ENCODE measurements around the gene MLLT10.

DNA sequence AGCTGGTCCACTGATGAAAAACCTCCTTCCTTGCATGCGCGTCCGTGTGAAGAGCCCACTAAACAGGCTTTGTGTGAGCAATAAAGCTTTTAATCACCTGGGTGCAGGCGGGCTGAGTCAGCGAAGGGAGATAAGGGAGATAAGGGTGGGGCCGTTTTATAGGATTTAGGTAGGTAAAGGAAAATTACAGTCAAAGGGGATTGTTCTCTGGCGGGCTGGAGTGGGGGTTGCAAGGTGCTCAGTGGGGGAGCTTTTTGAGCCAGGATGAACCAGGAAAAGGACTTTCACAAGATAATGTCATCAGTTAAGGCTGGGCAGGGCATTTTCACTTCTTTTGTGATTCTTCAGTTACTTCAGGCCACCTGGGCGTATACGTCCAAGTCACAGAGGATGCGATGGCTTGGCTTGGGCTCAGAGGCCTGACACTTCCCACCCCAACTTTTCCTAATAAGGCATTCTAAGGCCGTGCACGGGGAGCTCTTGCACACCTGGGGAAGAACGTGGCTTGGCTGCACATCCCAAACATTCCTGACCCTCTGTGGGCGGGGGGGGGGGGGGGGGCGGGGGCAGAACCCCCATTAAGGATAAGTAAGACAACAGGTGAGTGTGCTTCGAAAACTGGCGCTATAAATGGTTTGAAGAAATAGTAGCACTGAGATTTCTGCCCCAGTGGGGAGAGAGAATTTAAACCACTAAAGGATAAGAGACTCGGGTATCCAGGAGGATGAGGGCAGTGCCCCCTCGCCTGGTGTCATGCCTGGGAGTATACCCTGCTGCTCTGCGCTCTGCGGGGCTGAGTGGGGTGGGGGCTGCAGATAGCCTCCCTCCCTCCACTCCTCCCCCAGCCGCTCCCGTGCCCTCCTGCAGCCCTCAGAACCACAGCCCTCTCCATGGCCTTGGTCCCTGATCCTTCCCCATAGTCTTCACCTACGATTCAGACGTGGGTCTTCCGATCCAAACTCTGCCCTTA is 217.6 kb downstream of the MLLT10 start:
- TF ChIP-seq NR2C2 (CRISPR knock-in tag; IDR thresholded peaks at IDR 0.05) (no peak), NR2C2 (tag; IDR thresholded peaks at IDR 0.05) (no peak), GABPB1 (CRISPR knock-in tag; IDR thresholded peaks at IDR 0.05) (no peak), ZFX (CRISPR knock-in tag; IDR thresholded peaks at IDR 0.05) (no peak), MED1 (CRISPR knock-in tag; IDR thresholded peaks at IDR 0.05; ENCODE audit: borderline replicate concordance) (no peak), NCOA4 (IDR thresholded peaks at IDR 0.05; ENCODE audit: partially characterized antibody) (no peak), ELF4 (CRISPR knock-in tag; IDR thresholded peaks at IDR 0.05) (no peak), CBX1 (IDR thresholded peaks at IDR 0.05; ENCODE audit: low read depth) (no peak), ZNF124 (CRISPR knock-in tag; IDR thresholded peaks at IDR 0.05) (no peak), TFAM (CRISPR knock-in tag; conservative IDR thresholded peaks at IDR 0.05) (no peak), NFIC (IDR thresholded peaks at IDR 0.05) (no peak), BACH1 (tag; IDR thresholded peaks at IDR 0.05) (no peak), DIDO1 (tag; IDR thresholded peaks at IDR 0.05; ENCODE audit: low read depth) (no peak)
- TF ChIP-seq, protein P1, sequence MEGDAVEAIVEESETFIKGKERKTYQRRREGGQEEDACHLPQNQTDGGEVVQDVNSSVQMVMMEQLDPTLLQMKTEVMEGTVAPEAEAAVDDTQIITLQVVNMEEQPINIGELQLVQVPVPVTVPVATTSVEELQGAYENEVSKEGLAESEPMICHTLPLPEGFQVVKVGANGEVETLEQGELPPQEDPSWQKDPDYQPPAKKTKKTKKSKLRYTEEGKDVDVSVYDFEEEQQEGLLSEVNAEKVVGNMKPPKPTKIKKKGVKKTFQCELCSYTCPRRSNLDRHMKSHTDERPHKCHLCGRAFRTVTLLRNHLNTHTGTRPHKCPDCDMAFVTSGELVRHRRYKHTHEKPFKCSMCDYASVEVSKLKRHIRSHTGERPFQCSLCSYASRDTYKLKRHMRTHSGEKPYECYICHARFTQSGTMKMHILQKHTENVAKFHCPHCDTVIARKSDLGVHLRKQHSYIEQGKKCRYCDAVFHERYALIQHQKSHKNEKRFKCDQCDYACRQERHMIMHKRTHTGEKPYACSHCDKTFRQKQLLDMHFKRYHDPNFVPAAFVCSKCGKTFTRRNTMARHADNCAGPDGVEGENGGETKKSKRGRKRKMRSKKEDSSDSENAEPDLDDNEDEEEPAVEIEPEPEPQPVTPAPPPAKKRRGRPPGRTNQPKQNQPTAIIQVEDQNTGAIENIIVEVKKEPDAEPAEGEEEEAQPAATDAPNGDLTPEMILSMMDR (IDR thresholded peaks at IDR 0.05 in 2 of 3, conservative IDR thresholded peaks at IDR 0.05 in 1 of 3; ENCODE audit: insufficient read depth in 2 of 3, low read depth in 1 of 3, low read length in 3 of 3), result no peak
- TF ChIP-seq, protein P2, sequence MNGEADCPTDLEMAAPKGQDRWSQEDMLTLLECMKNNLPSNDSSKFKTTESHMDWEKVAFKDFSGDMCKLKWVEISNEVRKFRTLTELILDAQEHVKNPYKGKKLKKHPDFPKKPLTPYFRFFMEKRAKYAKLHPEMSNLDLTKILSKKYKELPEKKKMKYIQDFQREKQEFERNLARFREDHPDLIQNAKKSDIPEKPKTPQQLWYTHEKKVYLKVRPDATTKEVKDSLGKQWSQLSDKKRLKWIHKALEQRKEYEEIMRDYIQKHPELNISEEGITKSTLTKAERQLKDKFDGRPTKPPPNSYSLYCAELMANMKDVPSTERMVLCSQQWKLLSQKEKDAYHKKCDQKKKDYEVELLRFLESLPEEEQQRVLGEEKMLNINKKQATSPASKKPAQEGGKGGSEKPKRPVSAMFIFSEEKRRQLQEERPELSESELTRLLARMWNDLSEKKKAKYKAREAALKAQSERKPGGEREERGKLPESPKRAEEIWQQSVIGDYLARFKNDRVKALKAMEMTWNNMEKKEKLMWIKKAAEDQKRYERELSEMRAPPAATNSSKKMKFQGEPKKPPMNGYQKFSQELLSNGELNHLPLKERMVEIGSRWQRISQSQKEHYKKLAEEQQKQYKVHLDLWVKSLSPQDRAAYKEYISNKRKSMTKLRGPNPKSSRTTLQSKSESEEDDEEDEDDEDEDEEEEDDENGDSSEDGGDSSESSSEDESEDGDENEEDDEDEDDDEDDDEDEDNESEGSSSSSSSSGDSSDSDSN (IDR thresholded peaks at IDR 0.05; ENCODE audit: borderline replicate concordance in 1 of 2, low read depth in 2 of 2, low read length in 2 of 2), result no peak
